G401.6 (cell line): Measurements from ENCODE around the gene PTS.

Experiments used
- FAIRE-seq: peaks from 2 replicates; lab custom pipeline; 2012; peaks lifted over from hg19 to GRCh38; lab: Jason Lieb, UNC

Gene PTS

GRCh38 chr11:112222303-112222702 lies 3.9 kb upstream of the PTS start:
- FAIRE-seq, result no peak

DNA sequence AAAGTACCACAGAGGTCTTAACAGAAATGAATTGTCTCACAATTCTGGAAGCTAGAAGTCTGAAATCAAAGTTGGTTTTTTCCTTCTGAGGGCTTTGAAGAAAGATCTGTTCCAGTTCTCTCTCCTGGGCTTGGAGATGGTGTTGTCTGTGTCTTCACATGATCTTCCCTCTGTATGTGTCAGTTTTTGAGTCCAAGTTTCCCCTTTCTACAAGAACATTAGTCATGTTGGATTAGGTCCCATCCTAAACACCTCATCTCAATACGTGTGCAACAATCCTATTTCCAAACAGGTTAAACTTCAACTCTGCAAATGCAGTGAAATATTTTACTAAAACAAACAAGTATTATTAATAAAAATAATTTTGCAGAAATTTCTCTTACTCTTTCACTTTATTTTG lies 3.1 kb upstream of the PTS start:
- no peak for FAIRE-seq

- FAIRE-seq, result no peak
These were observed 2.3 kb upstream of the PTS start for GRCh38 chr11:112223754-112224532.

DNA sequence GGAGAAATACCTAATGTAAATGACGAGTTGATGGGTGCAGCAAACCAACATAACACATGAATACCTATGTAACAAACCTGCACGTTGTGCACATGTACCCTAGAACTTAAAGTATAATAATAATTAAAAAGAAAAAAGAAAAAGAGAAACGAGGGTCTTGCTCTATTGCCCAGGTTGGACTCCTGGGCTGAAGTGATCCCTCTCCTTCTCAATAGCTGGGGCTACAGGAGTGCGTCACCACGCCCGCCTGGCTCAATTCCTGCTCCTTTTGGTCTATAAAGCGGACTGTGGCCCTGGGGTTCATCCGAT lies 521 bp upstream of the PTS start:
- no peak for FAIRE-seq

GRCh38 chr11:112226831-112227401 lies 688 bp downstream of the PTS start:
- no peak for FAIRE-seq

DNA sequence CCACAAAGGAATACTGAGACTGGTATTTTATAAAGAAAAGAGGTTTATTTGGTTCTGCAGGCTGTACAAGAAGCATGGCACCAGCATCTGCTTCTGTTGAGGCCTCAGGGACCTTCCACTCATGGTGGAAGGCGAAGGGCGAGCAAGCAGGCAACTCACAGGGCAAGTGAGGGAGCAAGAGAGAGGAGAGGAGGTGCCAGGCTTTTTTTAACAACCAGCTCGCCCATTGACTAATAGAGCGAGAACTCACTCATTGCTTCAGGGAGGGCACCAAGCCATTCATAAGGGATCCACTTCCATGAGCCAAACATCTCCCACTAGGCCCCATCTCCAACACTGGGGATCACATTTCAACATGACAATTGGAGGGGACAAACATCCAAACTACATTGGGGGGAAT lies 1.2 kb downstream of the PTS start:
- FAIRE-seq, result no peak

GRCh38 chr11:112228706-112229105 lies 2.5 kb downstream of the PTS start:
- FAIRE-seq, result no peak

GRCh38 chr11:112229159-112229558 lies 2.9 kb downstream of the PTS start:
- no peak for FAIRE-seq

DNA sequence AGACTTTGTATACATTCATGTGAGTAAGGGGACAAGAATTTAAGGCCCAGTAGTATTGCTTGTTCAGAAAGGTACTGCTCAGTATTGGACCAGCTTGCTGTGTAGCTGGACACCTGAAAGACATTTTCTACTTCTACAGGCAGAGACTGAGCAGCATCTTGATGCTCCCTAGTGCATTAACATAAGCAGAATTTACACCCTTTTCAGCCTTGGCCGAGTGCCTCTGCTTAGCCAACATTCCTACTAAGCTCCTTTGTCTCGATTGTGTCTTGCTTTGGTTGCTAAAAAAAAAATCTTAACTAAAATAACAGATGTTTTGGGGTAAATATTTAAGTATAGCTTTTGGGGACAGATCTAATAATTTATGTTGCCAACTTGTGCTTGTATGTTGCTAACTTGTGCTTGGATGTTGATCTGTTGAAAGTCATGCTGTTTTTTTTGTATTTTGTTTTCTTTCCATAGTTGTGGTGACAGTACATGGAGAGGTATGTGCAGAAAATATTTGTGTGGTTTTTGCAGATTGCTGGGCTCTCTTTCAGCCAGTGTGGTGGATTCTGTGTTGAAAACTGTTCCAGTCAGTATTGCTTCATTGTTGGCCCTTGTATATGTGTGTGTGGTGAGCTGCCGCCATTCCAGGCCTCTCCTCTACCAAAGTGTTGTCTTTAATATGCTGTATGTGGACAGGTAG lies 3.7 kb downstream of the PTS start:
- no peak for FAIRE-seq

DNA sequence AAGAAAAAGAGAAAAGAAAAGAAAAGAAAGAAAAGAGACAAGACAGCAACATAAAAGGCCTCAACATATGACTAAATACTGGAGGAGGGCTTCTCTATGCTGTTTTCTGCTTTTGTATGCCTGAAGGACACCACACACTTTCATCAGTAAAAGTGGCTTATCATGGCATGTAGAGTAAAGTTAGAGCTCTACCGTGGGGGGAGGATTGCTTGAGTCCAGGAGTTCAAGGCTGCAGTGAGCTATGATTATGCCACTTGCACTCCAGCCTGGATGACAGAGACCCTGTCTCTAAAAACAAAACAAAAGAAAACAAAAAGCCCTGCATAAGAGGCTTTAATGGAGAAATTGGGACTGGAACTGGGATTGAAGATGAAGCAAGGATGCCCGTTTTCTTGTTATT lies 5.7 kb downstream of the PTS start:
- FAIRE-seq, result no peak

DNA sequence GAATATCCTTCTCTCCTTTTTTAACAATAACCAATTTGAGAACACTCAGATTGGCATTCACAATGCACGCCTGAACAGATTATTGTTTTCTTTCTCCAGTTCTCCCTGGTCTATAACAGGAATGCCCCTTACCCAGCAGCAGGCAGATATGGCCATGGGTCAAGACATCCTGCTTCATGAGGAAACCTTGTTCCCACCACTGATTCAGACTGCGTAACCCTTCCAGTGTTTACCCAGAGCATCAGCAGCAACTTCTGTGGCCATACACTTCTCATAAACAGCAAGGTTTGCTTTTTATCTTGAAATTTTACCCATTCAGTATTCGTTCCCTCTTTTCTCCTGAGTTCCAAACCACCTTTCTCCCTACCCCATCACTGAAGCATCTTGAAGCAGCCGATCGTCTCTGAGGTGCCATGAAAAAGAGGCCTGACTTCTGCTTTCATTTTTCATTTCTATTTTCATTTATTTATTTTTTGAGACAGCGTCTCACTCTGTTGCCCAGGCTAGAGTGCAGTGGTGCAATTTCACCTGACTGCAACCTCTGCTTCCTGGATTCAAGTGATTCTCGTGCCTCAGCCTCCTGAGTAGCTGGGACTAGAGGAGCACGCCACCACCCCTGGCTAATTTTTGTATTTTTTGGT lies 9.6 kb downstream of the PTS start:
- FAIRE-seq, result no peak

DNA sequence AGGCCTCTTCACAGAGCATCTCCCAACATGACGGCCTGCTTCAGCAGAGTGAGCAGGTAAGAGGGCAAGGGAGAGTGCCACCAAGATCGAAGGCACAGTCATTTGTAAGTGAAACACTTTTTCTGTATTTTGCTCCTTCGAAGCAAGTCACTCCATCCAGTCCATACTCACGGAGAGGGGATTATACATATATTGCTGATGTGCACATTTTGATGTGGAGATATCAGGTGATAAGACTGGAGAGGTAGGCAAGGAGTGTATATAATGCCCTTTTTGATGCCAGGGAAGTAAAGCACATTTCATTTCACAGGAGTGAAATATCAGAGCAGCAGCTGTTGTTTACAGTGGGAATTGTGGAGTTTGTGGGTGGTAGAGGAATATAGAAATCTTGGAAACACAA lies 11.2 kb downstream of the PTS start:
- no peak for FAIRE-seq

- no peak for FAIRE-seq
These were observed 11.8 kb downstream of the PTS start for GRCh38 chr11:112238041-112238440.

DNA sequence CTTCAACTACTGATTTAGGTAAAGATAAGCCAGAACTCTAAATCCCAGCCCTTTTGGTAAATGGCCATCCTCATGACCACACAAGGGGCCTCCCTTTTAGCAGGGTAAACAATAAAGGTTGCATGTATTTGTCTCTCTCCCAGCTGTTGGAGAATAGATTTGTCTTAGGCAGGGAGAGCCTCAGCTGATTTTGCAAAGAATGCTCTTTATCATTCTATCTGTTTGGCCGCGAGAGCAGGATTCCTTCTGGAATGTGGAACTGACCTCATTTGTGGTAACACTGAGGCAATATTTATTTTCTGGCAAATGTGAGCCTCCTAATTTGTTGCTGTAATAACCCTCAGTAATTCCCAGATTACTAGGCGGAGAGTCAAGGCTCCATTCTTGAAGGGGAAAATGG lies 15.3 kb downstream of the PTS start:
- FAIRE-seq, result no peak

GRCh38 chr11:112247201-112247600 lies 21.0 kb downstream of the PTS start:
- FAIRE-seq, result no peak

GRCh38 chr11:112248201-112248600 lies 22.0 kb downstream of the PTS start:
- no peak for FAIRE-seq

- FAIRE-seq, result no peak
These were observed 23.8 kb downstream of the PTS start for GRCh38 chr11:112249871-112250610.

DNA sequence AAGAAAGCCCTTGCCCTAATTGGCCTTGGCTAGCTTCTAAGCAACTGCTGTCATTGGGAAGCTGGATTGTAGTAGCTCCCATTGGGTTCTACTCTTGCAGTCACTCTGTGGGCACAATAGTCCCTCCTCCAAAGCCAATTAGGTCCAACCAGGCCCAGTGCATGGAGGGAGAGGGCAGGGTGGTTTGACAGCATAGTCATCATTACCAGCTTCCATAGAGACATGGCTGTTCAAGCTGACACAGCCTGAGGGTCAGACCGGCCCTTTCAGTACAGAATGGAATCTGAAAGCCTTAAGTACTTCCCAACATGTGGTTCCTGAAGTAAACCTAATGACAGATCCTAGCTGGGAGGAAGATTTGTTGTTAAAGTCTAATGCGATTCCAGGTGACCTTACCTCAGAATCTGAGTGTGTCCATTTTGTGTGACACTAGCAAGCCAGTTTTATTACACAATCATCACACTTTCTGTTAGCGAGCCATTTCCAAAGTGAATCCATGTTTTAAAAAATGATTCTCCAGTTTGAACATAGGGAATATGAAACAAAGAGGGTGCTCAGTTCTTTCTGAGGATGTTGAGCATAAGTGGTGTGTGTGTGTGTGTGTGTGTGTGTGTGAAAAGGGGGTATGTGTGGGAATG lies 27.5 kb downstream of the PTS start:
- no peak for FAIRE-seq

- no peak for FAIRE-seq
These were observed 29.0 kb downstream of the PTS start for GRCh38 chr11:112255067-112255720.

DNA sequence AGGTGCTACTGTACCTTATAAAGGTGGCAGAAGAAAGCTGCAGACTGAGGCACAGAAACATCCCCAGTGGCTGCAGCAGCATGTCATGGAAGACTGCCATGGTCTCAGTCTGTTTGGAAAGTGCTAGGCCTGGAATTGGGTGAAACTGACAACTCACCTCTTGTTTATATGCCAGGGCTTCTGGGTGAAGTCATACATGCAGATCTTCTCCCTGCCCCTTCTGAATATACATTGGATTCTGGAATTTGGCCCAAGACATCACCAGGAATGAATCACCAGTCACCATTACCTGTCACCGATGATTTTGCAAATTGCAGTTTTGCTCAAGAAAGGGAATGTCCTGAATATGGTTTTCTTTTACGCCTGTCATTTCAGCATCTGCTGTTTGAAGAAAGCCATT lies 34.3 kb downstream of the PTS start, which contains the start of gene PLET1:
PLET1 (minus strand) TSS at position 371 of the 400 bp plus-strand sequence; CDS start at position 100, 271 bp downstream.
- no peak for FAIRE-seq

DNA sequence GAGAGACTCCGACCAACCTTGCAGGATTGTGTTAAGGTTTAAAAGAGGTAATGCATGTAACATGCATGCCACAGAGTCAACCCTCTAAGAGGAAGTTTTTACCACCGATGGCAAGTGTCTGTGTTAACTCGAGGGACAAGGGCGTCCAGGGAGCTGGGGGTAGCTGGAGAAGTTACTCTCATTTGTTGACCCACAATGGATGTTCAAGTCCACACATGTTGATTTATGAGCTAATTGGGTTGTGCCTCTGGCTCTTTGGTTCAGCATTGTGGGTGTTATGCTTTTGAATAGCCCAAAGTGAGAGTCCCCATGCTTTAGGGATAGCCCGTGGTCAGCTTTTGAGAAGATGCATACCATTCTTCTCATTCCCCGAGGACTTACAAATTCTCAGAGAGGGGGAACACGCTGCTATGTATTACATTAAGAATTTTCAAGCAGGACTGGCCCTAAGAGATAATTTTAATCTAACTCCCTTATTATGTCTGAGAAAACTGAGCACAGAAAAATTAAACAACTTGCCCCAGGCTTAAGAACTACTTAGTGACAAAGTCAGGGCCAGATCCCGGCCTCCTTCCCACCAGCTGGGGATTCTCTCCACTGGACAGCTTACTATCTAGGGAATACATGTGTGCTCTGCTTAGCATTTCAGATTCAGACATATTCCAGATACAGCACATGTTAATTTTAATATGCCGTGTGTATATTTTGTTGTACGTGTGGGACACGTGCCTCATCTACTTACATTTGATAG lies 39.6 kb downstream of the PTS start:
- no peak for FAIRE-seq
